Upper lobe of left lung (tissue), 6 donors: ENCODE measurements around the gene SPTB. TPM values are rescaled to one million over a fixed set of nuclear protein-coding genes. Genes with fewer than 3 reads are reported as not detected.
A peak's percentile ranks its signal among the peaks of the same experiment; 100 is the strongest.

Experiments used
- ATAC-seq, 2 donors: fragments of 200-7000 bp; cut with Tn5 transposase; one replicate each; pipeline ENCODE4 v1.9.1; 2022; ENCODE audit warnings: mild to moderate bottlenecking in 2 of 2, moderate library complexity in 2 of 2; ENCODE audit not compliant: low FRiP score in 2 of 2
- DNase-seq, 2 donors: peaks; one replicate each; pipeline ENCODE4 v3.0.0-alpha.2; 2019 to 2020
- H3K27ac ChIP-seq, 4 donors: fragments of 200-600 bp; sonication (generic); one replicate each; pipeline ENCODE4 v1.5.1; 2016 to 2019
- H3K27me3 ChIP-seq, 4 donors: fragments of 200-600 bp; sonication (generic); one replicate each; pipeline ENCODE4 v1.5.1; 2017 to 2019
- H3K36me3 ChIP-seq, 4 donors: fragments of 200-600 bp; sonication (generic); one replicate each; pipeline ENCODE4 v1.5.1; 2016 to 2019
- H3K4me1 ChIP-seq, 4 donors: fragments of 200-600 bp; sonication (generic); one replicate each; pipeline ENCODE4 v1.5.1; 2018 to 2019
- H3K4me3 ChIP-seq, 4 donors: fragments of 200-600 bp; sonication (generic); one replicate each; pipeline ENCODE4 v1.5.1; 2017 to 2019; ENCODE audit warnings: mild to moderate bottlenecking in 2 of 4, moderate library complexity in 1 of 4
- H3K9me3 ChIP-seq, 4 donors: fragments of 200-600 bp; sonication (generic); one replicate each; pipeline ENCODE4 v1.5.1; 2018 to 2019
- CTCF ChIP-seq, 6 experiments: fragments of 450-650 bp in 4 of 6; fragments of 200-600 bp in 2 of 6; sonication (generic) in 2 of 6; IDR thresholded peaks; one replicate each; pipeline ENCODE4 v1.5.1; 2016 to 2019; ENCODE audit warnings: antibody characterized with exemption in 6 of 6
- EP300 ChIP-seq, 4 donors: sonication (generic); formaldehyde crosslinking; IDR thresholded peaks; one replicate each; pipeline ENCODE4 v1.5.1; 2017; ENCODE audit warnings: antibody characterized with exemption in 4 of 4, control low read depth in 2 of 4
- POLR2A ChIP-seq, 4 donors: fragments of 450-650 bp; IDR thresholded peaks; one replicate each; pipeline ENCODE4 v1.5.1; 2016 to 2017; ENCODE audit warnings: antibody characterized with exemption in 4 of 4, mild to moderate bottlenecking in 2 of 4
- POLR2AphosphoS5 ChIP-seq, 2 donors: sonication (generic); formaldehyde crosslinking; IDR thresholded peaks; one replicate each; pipeline ENCODE4 v1.5.1; 2017; ENCODE audit warnings: antibody characterized with exemption in 2 of 2
- WGBS, 2 donors: methylation state at CpG; one replicate each; pipeline ENCODE4 v1.1.5; 2017 to 2018; 5-methylcytosine and 5-hydroxymethylcytosine counted together
- total RNA-seq, 6 donors: library from RNA; depleted of rRNA in 4 of 6; stranded (reverse); fragments of >200 nt in 4 of 6; gene quantifications; one replicate each; pipeline versions ENCODE4 v1.1.0 to v1.2.1, GENCODE V29; 2016 to 2021
- donor health status: DM: no; HTN: no; CAD: no; lungs with moderate emphysema.
- donor health status: DM: no; HTN: yes; CAD: no; lungs with severe emphysema.

The SPTB gene
- total RNA-seq, 6 donors from 2014 or later = 2.1 to 3.3 (median 2.7) TPM

- DNase-seq (no peak), ATAC-seq (no peak)
- Histone ChIP-seq H3K4me3 (no peak overlapping the region), H3K4me1 (peaks cover 7 to 16% (median 14%) of the 10 kb centered on the region in 4 donors), H3K27me3 (no peaks in the 10 kb centered on the region), H3K36me3 (no peaks in the 10 kb centered on the region), H3K9me3 (no peaks in the 10 kb centered on the region), H3K27ac (no peak overlapping the region)
- WGBS, 2 donors = 90 to 95% methylated on average over 4 of the region's 4 CpGs
- TF ChIP-seq POLR2AphosphoS5 (IDR thresholded peaks at IDR 0.05) (no peak), POLR2A (IDR thresholded peaks at IDR 0.05) (no peak), EP300 (IDR thresholded peaks at IDR 0.05) (no peak), CTCF (IDR thresholded peaks at IDR 0.05) (no peak)
Observed at GRCh38 chr14:64753999-64754398, 125.7 kb downstream of the SPTB start.

GRCh38 chr14:64753374-64753773, 126.3 kb downstream of the SPTB start:
- ATAC-seq (no peak), DNase-seq (peak in 1 of 2 donors; percentile 59)
- TF ChIP-seq POLR2A (IDR thresholded peaks at IDR 0.05) (no peak), EP300 (IDR thresholded peaks at IDR 0.05) (no peak), CTCF (IDR thresholded peaks at IDR 0.05) (no peak), POLR2AphosphoS5 (IDR thresholded peaks at IDR 0.05) (no peak)
- 95% methylated on average over 13 of the region's 13 CpGs; no CpG with 5 or more reads in 1 of the 2 donors for WGBS, 2 donors
- Histone ChIP-seq H3K36me3 (no peaks in the 10 kb centered on the region), H3K9me3 (no peaks in the 10 kb centered on the region), H3K27me3 (no peaks in the 10 kb centered on the region), H3K27ac (no peak overlapping the region), H3K4me3 (no peak overlapping the region), H3K4me1 (peaks cover 3 to 11% (median 9%) of the 10 kb centered on the region in 4 donors)

- H3K9me3 ChIP-seq = no peaks in the 10 kb centered on the region
- 91 to 92% methylated on average over 6 of the region's 6 CpGs for WGBS, 2 donors
- ATAC-seq (no peak), DNase-seq (no peak)
- peaks cover 0 to 7% (median 4%) of the 10 kb centered on the region in 4 donors for H3K4me1 ChIP-seq
- H3K36me3 ChIP-seq = no peaks in the 10 kb centered on the region
- H3K27me3 ChIP-seq = no peaks in the 10 kb centered on the region
- no peak overlapping the region for H3K27ac ChIP-seq
- TF ChIP-seq CTCF (IDR thresholded peaks at IDR 0.05) (no peak), POLR2AphosphoS5 (IDR thresholded peaks at IDR 0.05) (no peak), POLR2A (IDR thresholded peaks at IDR 0.05) (no peak), EP300 (IDR thresholded peaks at IDR 0.05) (no peak)
- H3K4me3 ChIP-seq = no peak overlapping the region
Observed at GRCh38 chr14:64752909-64753308, 126.8 kb downstream of the SPTB start.

- WGBS, 2 donors = 95 to 96% methylated on average over 16 to 45 of the region's 51 CpGs
- no peak overlapping the region for H3K4me3 ChIP-seq
- no peak for ATAC-seq
- peaks cover 0 to 3% (median 0%) of the 10 kb centered on the region in 4 donors for H3K36me3 ChIP-seq
- H3K9me3 ChIP-seq = no peaks in the 10 kb centered on the region
- TF ChIP-seq POLR2AphosphoS5 (IDR thresholded peaks at IDR 0.05) (no peak), EP300 (IDR thresholded peaks at IDR 0.05) (no peak), CTCF (IDR thresholded peaks at IDR 0.05) (no peak), POLR2A (IDR thresholded peaks at IDR 0.05) (no peak)
- no peak overlapping the region for H3K27ac ChIP-seq
- peaks cover 0 to 15% (median 3%) of the 10 kb centered on the region in 4 donors for H3K4me1 ChIP-seq
- DNase-seq = peak in 1 of 2 donors; percentile 85
- H3K27me3 ChIP-seq = no peaks in the 10 kb centered on the region
Observed at GRCh38 chr14:64748995-64749714, 130.6 kb downstream of the SPTB start.

GRCh38 chr14:64748521-64748920, 131.2 kb downstream of the SPTB start:
- Histone ChIP-seq H3K4me1 (peaks cover 0 to 15% (median 3%) of the 10 kb centered on the region in 4 donors), H3K9me3 (no peaks in the 10 kb centered on the region), H3K36me3 (peaks cover 0 to 6% (median 2%) of the 10 kb centered on the region in 4 donors), H3K27me3 (no peaks in the 10 kb centered on the region), H3K4me3 (no peak overlapping the region), H3K27ac (no peak overlapping the region)
- TF ChIP-seq EP300 (IDR thresholded peaks at IDR 0.05) (no peak), POLR2AphosphoS5 (IDR thresholded peaks at IDR 0.05) (no peak), POLR2A (IDR thresholded peaks at IDR 0.05) (no peak), CTCF (IDR thresholded peaks at IDR 0.05) (no peak)
- ATAC-seq = peak in 1 of 2 donors; percentile 4
- DNase-seq = no peak
- WGBS, 2 donors = 86 to 90% methylated on average over 6 of the region's 6 CpGs
